Stimulated activated CD4-positive, alpha-beta T cell treated with anti-CD3 and anti-CD28 coated beads, TNF-alpha, amount 100 ng/mL, for 1 hour (primary cell): Measurements from ENCODE around the gene ADGRG2.
"Not testable (repeated sequence)": the region's sequence is repeated elsewhere in the genome, so short reads cannot be mapped to it uniquely, and the experiment has no call there.

Source experiments
- DNase-seq, 3 donors: peaks; one replicate each; pipeline ENCODE4 v3.0.0-alpha.2; 2020; ENCODE audit warnings: low read depth in 3 of 3, low spot score in 1 of 3

ADGRG2 gene

DNA sequence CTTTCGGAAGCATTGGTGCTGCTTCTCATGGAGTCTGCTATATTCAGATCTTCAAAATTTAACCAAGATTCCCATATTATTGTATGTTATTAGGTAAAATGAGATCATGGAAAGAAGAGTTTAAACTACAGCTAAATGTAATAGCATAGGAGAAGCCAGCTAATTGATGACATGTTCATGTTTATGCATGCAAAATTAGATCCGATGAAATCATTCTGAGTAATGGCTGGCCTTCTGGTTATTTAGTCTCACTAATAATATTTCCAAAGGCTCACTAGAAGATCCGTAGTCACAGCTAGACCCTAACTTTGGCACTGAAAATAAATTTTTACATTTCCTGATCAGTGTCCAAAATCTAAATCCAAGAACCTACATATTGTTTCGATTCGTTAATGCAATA lies 118.5 kb downstream of the ADGRG2 start:
- DNase-seq = no peak

DNA sequence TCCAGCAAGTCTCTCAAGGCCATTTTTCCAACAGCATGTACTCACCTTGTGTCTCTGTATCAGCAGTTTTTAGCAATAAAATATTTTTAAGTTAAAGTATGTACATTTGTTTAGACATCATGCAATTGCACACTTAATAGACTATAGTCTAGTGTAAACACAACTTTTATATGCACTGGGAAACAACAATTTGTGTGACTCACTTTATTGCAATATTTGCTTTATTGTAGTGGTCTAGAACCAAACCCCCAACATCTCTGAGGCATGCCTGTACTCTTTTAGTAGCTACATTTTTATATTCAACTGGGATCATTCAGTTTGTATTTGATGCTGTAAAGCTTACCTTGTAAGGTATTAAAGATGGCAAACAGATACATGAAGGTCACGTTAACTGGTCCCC lies 123.6 kb downstream of the ADGRG2 start:
- no peak for DNase-seq

DNA sequence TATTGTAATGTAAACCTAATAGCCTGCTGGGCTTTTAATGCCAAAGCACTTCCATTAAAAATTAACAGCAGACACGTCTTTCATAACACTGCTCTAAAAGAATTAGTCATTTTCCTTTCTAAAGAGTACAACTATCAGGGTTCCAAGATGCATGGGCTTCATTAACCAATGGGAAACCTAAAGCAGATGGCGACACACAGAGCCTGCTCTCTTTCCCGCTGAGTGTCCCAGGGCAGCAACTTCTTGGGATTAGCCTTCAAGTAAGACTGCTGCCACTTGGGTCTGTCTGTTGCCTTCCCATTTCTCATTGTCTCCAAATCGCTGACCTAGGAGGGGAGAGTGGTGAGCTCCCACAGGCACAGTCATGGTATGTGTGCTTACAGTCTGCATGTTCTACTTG lies 124.4 kb downstream of the ADGRG2 start:
- no peak for DNase-seq

DNA sequence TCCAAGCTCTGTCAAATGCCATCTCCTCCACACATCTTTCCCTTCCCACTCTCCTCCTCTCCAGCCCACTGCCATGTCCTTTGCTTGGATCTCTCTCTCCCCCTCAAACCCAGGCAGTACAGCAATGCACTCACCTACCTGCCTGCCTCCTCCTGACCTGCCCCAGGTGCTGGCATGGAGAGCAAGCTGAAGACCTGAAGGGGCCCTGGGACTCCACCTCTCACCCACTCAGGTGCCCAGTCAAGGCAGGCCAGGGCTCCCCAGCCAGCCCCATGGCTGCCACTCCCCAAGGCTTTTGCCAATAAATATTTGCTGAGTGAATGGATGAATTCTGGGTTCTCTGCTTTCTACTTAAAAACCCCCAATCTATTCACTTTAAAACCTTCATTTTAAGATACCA lies 125.7 kb downstream of the ADGRG2 start:
- no peak for DNase-seq

DNA sequence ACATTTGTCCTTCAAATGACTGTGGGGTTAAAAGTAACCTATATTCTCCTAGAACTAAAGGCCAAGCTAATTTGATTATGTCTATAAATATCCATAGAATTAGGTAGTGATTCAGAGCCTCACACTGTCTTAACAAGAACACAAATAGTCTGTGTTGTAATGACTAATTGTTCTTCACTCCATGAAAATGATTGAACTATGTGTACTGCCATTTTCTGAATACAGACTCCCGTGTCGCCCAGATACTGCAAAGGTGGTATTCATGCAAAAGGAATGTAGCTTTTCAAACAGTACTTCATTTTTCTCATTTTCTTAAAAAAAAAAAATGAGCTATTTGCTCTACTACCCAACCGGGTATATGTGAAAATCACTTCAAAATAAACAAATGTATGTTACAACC lies 127.0 kb downstream of the ADGRG2 start:
- no peak for DNase-seq

DNA sequence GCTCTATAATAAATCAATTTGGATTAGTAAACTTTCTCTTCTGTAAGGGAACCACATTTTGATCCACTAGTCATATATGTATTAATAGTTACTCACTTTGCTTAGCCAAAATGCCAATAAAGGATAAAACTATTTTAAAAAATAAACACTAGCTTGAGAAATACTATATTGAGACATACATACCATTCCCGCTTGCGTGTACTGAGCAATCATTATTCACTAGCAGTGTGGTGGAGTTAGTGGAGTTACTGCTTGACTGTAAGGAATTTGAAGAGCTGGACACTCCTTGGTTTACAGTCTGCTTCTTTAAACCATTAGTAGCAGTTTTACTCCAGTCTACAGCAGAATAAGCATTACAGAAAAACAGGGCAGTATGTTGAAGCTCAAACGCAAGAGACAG lies 127.6 kb downstream of the ADGRG2 start:
- no peak for DNase-seq

DNA sequence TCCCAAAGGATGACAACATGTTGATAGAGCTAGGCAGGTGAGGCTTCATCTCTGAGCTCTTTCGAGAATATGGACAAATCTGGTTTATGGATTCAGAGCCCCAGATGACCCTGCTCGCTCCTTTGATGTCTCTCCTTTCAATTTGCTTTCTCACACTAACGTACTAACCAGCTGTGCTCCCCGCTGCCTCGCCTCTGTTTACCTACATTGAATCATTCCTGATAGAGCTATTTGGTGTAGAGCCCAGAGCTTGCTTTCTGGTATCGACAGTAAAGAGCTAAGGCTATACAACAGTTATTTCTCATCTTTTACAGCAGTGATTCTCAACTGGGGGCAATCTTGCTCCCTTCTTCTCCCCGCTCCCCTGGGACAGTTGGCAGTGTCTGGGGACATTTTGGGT lies 129.4 kb downstream of the ADGRG2 start:
- DNase-seq = no peak

DNA sequence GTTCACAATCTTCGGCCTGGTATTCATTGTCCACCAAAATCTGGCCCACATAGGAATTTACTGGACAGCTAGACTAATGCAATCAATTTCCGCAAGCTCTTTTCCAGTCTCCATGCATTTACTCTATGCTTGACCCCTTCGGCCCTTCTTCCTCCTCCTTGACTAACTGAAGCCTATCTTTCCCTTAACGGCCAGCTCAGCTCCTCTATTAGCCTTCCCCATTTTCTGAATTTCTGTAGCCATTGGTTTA lies 137.2 kb downstream of the ADGRG2 start:
- no peak for DNase-seq

DNA sequence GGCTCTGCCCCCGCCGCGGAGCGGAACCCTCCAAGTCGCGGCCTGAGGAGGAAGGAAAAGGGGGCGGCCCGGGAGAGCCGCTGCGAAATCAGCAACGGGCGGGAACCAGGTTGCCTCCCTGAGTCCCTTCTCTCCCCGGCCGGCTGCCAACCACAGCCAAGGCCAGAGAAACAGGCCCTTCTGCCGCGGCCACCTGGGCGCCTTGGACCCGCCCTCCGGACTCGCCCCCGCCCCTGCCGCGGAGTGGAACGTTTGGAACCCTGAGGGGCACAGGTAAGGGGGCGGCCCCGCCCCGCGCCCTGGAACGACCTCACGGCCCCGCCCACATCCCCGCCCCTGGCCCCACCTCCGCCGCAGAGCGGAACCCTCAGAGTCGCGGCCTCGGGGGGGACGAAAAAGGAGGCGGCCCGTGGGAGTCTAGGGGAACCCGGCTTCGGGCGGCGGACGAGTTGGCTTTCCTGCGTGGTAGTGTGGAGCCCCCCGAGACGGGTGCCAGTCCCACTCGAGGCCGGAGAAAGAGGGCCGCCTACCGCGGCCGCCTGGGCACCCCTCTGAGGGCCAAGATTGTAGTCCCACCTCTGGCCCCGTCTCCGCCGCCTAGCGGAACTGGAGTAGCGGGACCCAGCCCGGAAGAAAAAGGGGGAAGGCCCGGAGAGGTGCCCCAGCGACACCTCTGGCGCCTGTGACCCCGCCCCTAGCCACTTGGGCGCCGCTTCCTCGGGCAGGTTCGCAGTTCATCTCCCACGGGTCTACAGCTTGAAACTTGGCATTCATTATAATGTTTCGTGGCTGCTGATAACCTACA lies 137.7 kb downstream of the ADGRG2 start:
- peak; percentile 63 to 83 (median 71) for DNase-seq

DNA sequence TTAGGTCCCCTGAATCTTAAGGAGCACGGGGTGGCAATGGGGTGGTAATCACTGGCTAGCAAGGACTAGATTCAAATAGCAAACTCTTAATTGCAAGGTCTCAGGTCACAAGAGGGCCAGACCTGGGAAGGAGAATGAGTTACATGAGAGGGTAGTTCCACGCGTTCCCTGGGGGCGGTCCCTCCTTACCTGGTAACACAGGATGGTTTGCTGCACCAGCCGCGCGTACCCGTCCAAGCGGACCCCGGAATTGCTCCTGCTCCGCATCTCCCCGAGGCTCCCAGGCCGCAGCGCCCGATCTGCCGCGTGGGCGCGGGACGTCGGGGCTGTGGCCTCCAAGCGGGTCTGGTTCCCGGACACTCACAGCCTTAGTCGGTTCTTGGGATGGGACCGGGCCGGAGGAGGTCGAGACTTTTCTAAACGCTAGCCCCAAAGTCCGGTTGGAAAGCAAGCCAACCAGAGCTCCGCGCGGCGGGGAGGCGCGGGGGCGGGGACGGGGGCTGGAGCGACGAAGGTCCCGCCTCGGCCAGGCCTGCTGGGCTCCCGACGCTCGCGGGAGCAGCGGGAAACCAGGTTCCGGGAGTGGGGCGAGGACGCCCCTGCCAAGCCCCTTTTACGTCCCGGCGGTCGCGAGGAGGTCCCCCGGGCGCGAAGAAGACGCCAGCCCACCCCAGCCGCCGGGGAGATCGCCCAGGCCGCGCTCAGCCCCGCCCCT lies 138.4 kb downstream of the ADGRG2 start, which contains the start of gene PHKA2:
Gene PHKA2 (minus strand): TSS at position 449 of the 715 bp plus-strand sequence. CDS start 182 bp downstream, at position 267.
- no peak for DNase-seq

DNA sequence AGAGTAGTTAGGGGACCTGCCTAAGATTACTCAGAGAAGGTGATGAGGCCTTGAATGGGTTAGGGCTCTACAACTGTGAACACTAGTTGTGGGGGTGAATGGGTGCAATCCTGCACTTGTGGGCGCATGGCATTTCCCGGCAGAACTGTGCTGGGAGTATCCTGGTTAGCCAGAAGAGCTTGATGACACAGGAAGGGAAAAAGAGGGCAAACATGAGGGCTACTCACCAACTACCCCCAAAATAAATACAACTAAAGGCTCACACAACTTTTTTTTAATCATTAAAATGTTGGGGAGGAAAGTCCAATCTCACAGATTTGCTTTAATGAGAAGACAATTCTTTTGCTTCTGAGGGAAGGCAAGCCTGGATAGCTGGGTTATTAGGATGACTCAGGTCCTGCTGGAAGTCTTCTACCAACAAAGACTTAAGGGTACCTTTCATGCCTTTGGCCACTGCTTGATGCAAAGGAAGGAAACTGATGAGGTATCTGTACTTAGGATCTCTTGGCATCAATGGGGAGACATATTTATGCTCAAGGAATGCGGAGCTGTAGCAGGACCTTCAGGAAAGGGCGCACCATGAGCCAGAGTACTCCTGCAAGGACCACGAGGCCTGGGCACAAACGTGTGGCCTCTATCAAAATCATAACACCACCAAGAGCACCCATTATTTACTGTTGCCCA lies 141.0 kb downstream of the ADGRG2 start:
- no peak for DNase-seq

DNA sequence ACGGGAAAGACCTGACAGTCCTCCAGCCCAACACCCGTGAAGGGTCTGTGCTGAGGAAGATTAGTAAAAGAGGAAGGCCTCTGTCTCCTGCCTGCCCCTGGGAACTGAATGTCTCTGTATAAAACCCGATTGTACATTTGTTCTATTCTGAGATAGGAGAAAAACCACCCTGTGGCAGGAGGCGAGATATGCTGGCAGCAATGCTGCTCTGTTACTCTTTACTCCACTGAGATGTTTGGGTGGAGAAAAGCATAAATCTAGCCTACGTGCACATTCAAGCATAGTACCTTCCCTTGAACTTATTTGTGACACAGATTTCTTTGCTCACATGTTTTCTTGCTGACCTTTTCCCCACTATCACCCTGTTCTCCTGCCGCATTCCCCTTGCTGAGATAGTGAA lies 142.0 kb downstream of the ADGRG2 start:
- not testable (repeated sequence) for DNase-seq

DNA sequence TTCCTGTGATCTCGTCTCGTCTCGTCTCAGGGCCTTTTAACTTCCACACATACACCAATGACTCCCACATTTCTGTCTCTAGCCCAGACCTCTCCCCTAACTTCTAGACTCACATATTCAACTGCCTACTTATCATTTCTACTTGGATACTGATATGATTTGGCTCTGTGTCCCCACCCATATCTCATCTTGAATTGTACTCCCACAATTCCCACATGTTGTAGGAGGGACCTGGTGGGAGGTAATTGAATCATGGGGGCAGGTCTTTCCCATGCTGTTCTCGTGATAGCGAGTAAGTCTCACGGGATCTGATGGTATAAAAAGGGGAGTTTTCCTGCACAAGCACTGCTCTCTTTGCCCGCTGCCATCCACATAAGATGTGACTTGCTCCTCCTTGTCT lies 147.3 kb downstream of the ADGRG2 start:
- no peak for DNase-seq

DNA sequence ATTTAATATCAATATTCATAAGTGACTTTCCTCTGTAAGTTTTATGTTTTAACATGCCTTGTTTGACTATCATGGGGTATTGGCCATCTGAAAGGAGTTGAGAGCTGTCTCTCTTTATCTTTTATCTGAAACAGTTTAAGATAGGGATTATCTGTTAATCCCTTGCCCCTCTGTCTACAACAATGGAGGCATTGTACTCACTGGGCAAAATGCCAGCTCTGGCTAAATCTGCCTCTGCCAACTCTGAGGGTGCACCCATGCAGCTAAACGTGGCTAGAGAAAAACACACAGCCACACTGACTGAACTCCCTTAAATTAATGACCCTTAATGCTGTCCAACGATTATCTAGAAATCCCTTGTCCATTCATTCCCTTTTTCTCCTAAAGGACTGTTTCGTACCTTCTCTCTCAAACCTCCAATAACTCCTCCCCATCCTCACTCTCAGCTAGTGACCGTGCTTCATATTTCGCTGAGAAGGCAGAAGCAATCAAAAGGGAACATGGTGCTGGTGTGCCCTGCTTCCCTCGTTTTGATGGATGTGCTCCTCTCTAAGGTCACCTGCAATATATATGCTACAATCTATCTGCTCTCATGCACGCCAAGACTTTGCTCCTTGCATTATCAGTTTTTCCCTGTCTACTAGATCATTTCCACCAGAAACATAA lies 148.6 kb downstream of the ADGRG2 start:
- DNase-seq = no peak

DNA sequence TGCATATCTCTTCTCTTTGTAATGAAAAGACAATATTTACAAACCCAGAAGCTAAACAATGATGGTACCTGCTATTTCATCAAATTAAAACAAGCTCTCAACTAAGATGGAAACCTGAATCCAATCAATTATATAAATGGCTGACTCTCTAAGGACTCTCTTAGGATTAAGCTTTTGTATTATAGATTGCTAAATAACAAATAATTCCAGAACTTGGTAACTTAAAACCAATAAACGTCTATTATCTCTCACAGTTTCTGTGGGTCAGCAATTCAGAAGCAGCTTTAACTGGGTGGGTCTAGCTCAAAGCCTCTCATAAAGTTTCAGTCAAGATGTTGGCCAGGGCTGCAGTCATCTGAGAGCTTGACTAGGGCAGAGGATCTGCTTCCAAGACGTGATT lies 150.8 kb downstream of the ADGRG2 start:
- no peak for DNase-seq

DNA sequence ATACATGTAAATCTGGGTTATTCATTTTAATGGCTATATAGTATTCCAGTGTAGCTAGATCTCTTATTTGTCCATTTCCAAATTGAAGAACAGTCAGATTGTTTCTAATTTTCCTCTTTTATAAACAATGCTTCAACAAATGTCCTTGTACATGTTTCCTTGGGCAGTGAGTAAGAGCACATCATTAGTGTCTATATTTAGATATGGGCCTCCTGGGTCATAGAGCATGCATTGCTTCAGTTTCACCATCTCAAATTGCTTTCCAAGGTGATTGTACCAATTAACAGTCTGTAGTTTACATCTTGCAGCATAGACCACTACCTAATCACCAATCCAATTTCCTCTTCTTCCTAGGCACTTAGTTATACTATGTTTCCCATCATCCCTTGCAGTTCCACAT lies 151.8 kb downstream of the ADGRG2 start:
- DNase-seq = no peak

DNA sequence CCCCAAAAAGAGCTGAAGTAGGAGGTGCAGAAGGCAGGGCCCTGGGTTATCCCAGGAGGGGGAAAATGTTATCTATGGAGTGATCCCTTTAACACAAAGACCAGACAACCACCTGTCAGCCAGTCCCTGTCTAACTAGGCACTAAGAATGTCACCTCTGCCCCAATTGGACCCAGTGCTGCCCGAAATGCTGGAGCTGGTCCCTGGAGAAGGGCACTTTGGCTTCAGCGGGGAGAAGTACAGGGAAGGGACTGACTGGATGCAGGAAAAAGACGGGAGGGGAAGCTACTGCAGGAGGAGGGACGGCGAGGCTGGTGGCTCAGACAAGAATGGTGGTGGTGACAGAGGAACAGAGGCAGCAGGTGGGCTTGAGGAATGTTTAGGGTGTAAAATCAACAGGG lies 155.6 kb downstream of the ADGRG2 start:
- no peak for DNase-seq

DNA sequence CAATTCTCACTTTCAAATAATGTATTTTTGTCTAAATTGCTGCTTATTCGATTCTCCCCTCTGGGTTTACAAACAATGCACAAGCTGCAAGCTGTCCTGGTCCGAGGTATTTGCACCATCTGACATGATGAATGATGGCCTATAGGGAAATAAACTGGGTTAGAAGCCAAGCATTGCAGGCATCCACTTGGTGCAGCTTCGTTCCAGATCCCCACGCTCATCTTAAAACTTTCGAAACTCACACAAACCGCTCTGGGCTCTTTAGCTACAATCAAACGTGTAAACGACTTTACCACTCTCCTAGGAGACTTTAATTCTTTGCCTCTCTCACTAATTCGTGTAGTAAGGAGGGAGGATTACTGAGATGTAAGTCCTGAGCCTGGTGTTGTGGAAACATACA lies 157.4 kb downstream of the ADGRG2 start:
- DNase-seq = no peak

DNA sequence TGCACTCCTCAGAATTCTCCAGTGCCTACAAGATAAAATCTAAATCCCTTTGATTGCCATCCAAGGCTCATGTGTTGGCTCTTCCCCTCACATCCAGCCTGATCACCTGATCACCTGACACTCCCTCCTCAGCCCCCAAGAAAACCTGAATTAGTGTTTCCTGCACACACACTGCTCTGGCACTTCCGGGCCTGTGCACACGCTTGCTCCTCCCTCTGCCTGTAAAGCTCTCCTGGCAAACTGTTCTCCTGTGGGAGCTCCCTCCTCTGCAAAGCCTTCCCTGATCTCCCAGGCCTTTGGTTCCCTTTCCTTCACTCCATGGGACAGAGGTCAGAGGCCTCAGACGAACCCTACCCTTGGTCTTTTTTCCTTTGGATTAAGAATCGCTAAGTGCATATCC lies 158.2 kb downstream of the ADGRG2 start:
- DNase-seq = no peak

DNA sequence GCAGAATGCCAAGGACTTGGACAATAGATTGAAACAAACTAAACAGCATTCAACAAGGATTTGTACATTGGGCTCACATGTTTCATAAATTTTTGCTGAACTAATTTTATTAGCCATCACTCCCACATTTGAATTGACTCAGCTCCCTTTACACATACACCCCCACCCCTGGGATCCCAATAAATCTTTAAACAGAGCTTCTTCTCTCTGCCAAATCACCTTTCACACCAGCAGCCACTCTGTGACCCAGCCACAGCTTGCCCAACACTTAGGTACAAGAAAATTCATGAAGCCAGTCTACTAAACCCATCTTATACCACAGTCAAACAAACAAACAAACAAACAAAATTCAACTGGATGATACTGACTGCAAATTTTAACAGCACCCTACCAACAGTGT lies 159.9 kb downstream of the ADGRG2 start:
- DNase-seq = no peak

DNA sequence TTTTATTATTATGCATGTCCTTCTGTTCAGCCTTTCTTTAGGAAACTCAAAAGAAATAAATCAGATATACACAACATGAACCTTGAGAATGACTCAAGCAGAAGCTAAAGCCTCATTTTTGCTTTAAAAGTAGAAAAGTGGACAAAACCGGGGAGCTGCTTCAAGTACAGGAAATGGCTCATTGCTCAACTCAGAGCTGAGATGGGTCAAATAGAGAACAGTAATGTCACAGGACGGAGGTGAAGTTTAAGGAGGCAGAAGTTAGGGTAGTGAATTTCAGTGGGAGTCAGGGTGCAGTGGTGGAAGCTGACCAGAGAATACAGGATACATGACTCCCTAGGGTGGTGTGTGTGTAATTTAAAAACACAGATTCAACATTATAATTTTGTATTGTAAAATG lies 160.6 kb downstream of the ADGRG2 start:
- DNase-seq = no peak
